ENCODE data around the gene DBNDD1.
A peak's percentile ranks its signal among the peaks of the same experiment; 100 is the strongest.
"Not testable (repeated sequence)": the region's sequence is repeated elsewhere in the genome, so short reads cannot be mapped to it uniquely, and the experiment has no call there.

Gene DBNDD1

GRCh38 chr16:89995475-89996177 lies 23.6 kb downstream of the DBNDD1 start (continued):
- TF ChIP-seq KLF17 (tag by site-specific recombination; IDR thresholded peaks at IDR 0.05) = peak; percentile 83
- TF ChIP-seq ZNF398 (tag by site-specific recombination; IDR thresholded peaks at IDR 0.05) = 0 out of 2 replicates have a peak, but pooled peaks have one; percentile 30
- peak; percentile 58 for TF ChIP-seq YY2 (tag by site-specific recombination; IDR thresholded peaks at IDR 0.05)
- peak; percentile 62 for TF ChIP-seq ZNF629 (tag by site-specific recombination; IDR thresholded peaks at IDR 0.05)
- 0 out of 2 replicates have a peak, but pooled peaks have one; percentile 12 for TF ChIP-seq ZNF211 (tag by site-specific recombination; IDR thresholded peaks at IDR 0.05; ENCODE audit: low read depth)
- TF ChIP-seq ZSCAN4 (tag by site-specific recombination; IDR thresholded peaks at IDR 0.05) = peak; percentile 32; the same call in 1 of the 2 replicates
- 0 out of 2 replicates have a peak, but pooled peaks have one; percentile 25 for TF ChIP-seq ZNF24 (tag by site-specific recombination; IDR thresholded peaks at IDR 0.05)
- TF ChIP-seq ZNF324 (tag by site-specific recombination; IDR thresholded peaks at IDR 0.05) = peak; percentile 86

GRCh38 chr16:89994721-89995474 lies 24.4 kb downstream of the DBNDD1 start:
- H3K9me3 ChIP-seq (ENCODE audit: control insufficient read depth, insufficient read depth, low read depth, low read length); POLR2A ChIA-PET; H3K27ac ChIP-seq (ENCODE audit: extremely low read depth, low read depth, low read length); H3K4me3 ChIP-seq (ENCODE audit: low read depth, low read length); H3K4me1 ChIP-seq (ENCODE audit: control insufficient read depth, insufficient read depth, low read length); CTCF ChIA-PET: not testable (repeated sequence)
- peaks cover 0 to 90% of the 10 kb centered on the region in 2 experiments; a peak in 1 of 3 replicates for H3K36me3 ChIP-seq (ENCODE audit: control insufficient read depth in 2 of 2, insufficient read depth in 1 of 2, low read length in 2 of 2)
- peak; percentile 32 for TF ChIP-seq SCRT2 (tag by site-specific recombination; IDR thresholded peaks at IDR 0.05)
- TF ChIP-seq ZNF639 (tag by site-specific recombination; IDR thresholded peaks at IDR 0.05) = peak; percentile 68; the same call in 1 of the 2 replicates
- peak; percentile 58; the same call in 1 of the 2 replicates for TF ChIP-seq BCL11A (tag by site-specific recombination; IDR thresholded peaks at IDR 0.05; ENCODE audit: low read depth)
- peak; percentile 8 for TF ChIP-seq ZBTB26 (tag by site-specific recombination; optimal IDR thresholded peaks at IDR 0.05)
- peak; percentile 13; the same call in 1 of the 2 replicates for TF ChIP-seq TSHZ1 (tag by site-specific recombination; IDR thresholded peaks at IDR 0.05; ENCODE audit: borderline replicate concordance)
- TF ChIP-seq KLF1 (tag by site-specific recombination; IDR thresholded peaks at IDR 0.05) = 0 out of 2 replicates have a peak, but pooled peaks have one; percentile 21
- peak; percentile 46; the same call in 1 of the 2 replicates for TF ChIP-seq ZNF629 (tag by site-specific recombination; IDR thresholded peaks at IDR 0.05)
- TF ChIP-seq ZSCAN4 (tag by site-specific recombination; IDR thresholded peaks at IDR 0.05) = peak; percentile 43; the same call in 1 of the 2 replicates
- TF ChIP-seq ZXDB (tag by site-specific recombination; IDR thresholded peaks at IDR 0.05) = peak; percentile 24; the same call in 1 of the 2 replicates
- TF ChIP-seq BCL11B (tag by site-specific recombination; IDR thresholded peaks at IDR 0.05; ENCODE audit: low read depth) = peak; percentile 72; the same call in 1 of the 2 replicates
- 0 out of 2 replicates have a peak, but pooled peaks have one; percentile 20 for TF ChIP-seq ZNF623 (tag by site-specific recombination; IDR thresholded peaks at IDR 0.05)
- TF ChIP-seq ZNF398 (tag by site-specific recombination; IDR thresholded peaks at IDR 0.05) = peak; percentile 30; the same call in 1 of the 2 replicates
- TF ChIP-seq ZBTB21 (tag by site-specific recombination; IDR thresholded peaks at IDR 0.05) = peak; percentile 53; the same call in 1 of the 2 replicates

All from HEK293 (cell line).